CD4-positive, alpha-beta T cell treated with Interleukin-6 for 4 hours (primary cell): ENCODE measurements around the gene SUPT20H.

Experiments
- DNase-seq: peaks from one replicate; pipeline ENCODE4 v3.0.0-alpha.2; 2020; ENCODE audit warnings: mixed read lengths

Gene SUPT20H

GRCh38 chr13:37058910-37059847 lies at the start of gene SUPT20H:
Gene SUPT20H (minus strand): TSS chr13:37059688. CDS start chr13:37051490, 8,198 bp downstream.
- peak; percentile 95 for DNase-seq

DNA sequence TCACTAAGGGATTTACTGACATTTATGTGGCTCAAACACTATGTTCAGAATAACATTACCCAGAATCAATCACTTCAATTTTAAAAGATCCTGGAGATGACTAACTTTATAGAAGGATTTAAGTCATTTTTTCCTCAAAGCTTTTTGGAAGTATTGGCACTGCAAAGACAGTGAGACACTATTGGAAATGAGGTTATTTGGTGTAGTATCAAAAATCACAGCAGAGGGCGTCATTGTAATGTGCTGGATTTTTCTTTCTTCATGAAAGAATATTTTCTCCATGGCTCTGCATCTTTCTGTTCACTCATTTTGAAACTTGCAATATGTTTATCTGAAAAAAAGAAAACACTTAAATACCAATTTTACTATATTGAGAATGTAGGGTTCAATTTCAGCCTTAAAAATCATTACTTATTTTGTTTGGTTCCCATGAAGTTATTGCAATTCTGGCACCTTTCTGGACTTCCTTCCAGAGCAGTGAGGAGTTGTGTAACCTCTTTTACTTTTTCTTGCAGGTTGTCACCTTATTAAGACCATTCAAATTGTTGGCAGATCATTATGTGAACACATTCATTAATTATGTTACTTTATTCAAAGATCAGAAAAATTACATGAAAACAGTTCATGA lies 49.7 kb upstream of the SUPT20H start:
- DNase-seq, result no peak

DNA sequence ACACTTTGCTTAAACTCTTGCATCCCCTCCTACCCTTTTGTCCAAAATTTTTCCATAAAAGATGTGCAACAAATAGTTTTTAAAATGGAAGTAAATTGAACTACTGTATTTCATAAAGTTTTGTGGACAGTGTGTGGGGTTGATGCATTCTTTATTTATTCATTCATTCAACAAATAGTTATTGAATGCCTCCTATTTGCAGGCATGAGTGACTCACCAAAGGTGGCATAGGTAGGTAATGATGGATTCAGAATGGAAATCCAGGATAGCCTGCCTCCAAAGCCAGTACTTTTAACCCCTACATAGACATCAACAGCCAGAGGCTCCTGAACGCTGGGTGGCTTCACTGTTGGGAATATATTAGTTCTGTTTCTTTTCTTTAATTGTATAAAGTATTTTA lies 48.4 kb upstream of the SUPT20H start:
- no peak for DNase-seq

DNA sequence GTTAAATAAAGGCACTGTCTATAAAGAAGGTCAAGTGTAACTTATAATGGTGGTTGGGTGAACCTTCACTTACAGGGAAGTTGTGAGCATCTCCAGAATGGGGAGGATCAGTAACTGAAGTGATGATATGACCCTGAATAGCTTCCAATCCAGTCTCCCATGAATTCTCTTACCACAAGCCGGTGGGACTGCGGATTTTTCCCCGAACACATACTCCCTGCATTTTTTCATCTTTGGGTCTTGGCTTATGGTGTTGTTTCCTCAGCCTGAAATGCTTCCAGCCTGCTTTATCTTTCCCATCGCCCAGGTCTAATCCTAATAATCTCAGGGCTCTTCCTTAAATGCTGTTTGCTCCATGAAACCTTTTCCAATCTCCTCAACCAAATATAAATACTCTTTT lies 48.0 kb upstream of the SUPT20H start:
- no peak for DNase-seq

- no peak for DNase-seq
Measured at GRCh38 chr13:37106642-37107041, 47.2 kb upstream of the SUPT20H start.

GRCh38 chr13:37105251-37105714 lies 45.8 kb upstream of the SUPT20H start, which contains the start of gene CSNK1A1L:
Gene CSNK1A1L (minus strand): TSS chr13:37105664. CDS start chr13:37105256, 408 bp downstream.
- no peak for DNase-seq

- DNase-seq, result no peak
Measured at GRCh38 chr13:37102896-37103295, 43.4 kb upstream of the SUPT20H start.

DNA sequence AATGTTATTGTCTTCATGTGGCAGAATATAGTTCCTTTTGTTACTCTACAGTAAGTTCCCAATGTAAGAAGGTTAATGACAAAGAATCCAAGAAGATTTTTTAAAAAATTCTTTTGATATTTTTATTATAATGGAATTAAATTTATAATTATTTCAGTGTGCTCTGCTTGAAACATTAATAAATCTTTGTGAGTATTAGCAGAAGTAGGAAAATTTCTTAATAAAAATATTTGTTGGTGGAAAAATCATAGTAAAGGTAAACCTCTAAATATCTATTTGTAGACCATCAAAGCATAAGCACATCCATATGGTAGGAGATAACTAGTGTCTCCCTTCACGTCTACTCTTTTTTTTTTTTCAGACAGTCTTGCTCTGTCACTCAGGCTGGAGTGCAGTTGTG lies 41.7 kb upstream of the SUPT20H start:
- DNase-seq, result no peak

- DNase-seq, result no peak
Measured at GRCh38 chr13:37100731-37101130, 41.2 kb upstream of the SUPT20H start.

GRCh38 chr13:37097076-37097475 lies 37.6 kb upstream of the SUPT20H start:
- no peak for DNase-seq

DNA sequence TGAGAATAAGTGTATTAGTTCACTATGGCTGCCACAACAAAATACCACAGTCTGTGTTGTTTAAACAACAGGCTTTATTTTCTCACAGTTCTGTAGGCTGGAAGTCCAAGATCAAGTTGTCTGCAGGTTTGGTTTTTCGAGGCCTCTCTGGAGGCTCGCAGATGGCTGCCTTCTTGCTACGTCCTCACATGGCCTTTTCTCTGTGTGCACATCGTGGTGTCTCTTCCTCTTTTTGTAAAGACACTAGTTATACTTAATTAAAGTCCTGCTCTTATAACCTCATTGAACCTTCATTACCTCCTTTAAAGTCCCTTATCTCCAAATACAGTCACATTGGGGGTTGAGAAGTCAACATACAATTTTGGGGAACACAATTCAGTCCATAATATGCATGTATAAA lies 35.4 kb upstream of the SUPT20H start:
- DNase-seq, result no peak

DNA sequence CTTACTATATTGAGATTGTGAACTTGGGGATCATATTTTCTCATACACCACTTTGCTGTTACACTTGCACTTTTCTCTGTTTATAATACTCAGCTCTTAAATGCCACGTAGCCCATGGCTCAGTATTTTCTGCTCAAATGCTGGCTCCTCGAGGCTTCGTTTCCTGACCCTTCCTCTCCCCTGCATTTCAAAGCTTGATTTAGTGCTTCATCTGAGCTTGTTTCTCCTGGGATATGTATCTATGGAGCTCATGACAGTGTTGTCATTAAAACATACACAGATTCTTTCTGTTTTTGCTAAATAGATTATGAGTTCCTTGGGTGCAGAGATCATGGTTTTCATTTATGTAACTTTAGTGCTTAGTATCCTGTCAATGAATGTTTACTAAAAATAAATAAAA lies 34.6 kb upstream of the SUPT20H start:
- no peak for DNase-seq

GRCh38 chr13:37091835-37092234 lies 32.3 kb upstream of the SUPT20H start:
- no peak for DNase-seq

- no peak for DNase-seq
Measured at GRCh38 chr13:37090912-37091311, 31.4 kb upstream of the SUPT20H start.

DNA sequence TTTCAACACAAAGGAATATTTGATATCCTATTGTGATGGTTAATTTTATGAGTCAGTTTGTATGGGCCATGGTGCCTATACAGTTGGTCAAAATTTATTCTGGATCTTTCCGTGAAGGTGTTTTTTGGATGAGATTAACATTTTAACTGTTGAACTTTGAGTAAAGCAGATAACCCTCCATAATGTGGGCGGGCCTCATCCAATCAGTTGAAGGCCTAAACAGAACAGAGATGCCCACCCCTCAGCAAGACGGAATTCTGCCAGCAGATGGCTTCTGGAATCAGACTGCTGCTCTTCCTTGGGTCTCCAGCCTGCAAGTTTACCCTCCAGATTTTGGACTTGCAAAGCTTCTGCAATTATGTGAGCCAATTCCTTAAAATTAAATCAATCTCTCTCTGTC lies 30.0 kb upstream of the SUPT20H start:
- no peak for DNase-seq

GRCh38 chr13:37087486-37087885 lies 28.0 kb upstream of the SUPT20H start:
- no peak for DNase-seq

DNA sequence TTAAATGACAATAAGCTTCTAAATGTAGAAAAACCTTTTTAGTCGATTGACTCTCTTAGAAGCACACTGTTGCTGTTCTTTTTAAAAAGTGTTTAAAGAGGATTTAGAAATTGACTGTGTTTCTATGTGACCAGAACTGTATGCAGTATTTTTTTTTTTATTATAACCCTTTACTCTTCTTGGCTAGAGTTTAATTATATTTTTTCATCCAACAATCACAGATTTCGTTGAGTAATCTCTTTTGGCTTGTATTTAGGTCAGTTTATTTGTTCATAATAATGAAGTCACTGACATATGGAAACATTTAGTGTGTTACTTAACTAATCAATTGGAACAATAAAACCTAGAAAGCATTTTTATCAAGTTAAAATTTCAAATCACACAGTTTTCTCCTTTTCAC lies 26.1 kb upstream of the SUPT20H start:
- DNase-seq, result no peak

DNA sequence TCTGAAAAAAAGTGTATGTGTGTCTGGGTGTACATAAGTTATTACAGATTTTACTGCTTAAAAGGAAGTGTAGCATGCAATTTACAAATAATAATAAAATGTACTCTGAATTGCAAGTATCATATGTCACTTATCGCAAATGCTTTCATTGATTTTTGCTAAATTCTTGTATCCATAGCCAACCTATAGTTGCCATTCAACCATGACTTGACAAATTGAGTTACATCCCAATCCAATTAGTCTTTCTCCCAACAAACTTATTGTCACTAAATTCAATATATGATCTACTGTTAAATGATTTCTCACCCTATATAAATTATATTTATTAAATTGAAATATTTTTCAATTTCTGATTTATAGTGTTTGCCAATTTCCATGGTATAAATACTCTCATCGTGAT lies 17.3 kb upstream of the SUPT20H start:
- no peak for DNase-seq

- no peak for DNase-seq
Measured at GRCh38 chr13:37075164-37075563, 15.7 kb upstream of the SUPT20H start.

GRCh38 chr13:37074703-37075102 lies 15.2 kb upstream of the SUPT20H start:
- no peak for DNase-seq

DNA sequence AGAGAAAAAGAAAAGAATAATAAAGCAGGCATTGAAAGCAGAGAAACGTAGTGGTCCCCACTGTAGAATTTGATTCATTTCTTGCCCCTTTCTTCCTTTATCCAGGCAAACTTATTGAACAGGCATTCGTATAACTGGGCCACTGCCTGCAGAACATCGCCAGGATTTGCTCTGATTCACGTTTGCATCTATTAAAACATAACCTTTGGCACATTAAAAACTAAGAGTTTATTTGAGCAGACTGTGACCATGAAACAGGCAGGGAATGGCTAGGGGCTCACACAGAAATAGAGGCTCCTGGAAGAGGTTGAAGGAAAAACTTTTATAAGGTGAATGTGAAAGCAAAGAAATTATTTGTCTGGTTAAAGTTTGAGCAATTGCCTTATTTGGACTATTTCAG lies 12.5 kb upstream of the SUPT20H start:
- DNase-seq, result no peak

DNA sequence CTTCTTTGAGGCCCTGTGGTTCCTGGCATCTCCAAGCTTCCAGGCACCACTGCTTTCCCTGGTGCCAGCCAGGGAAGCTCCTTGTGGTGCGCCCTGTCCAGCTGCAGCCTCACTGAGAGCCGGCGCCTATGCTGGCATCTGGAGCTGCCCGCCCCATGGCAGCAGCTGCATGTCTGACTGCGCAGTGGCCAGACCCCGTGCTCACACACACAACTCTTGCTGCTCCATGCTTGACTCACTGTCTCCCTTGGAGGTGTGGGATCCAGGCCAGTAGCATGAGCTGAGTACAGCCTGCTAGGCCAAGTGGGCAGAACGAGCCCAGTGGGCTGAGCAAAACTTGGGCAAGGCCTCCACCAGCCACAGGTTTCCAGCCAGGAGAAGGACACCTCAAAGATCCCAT lies 11.5 kb upstream of the SUPT20H start:
- no peak for DNase-seq

GRCh38 chr13:37070145-37070695 lies 10.7 kb upstream of the SUPT20H start:
- no peak for DNase-seq

- no peak for DNase-seq
Measured at GRCh38 chr13:37069597-37070103, 10.2 kb upstream of the SUPT20H start.
